Tibial nerve (tissue), 4 donors: ENCODE data around the gene PTGIS. TPM values are rescaled to one million over a fixed set of nuclear protein-coding genes. Genes with fewer than 3 reads are reported as not detected.
A peak's percentile ranks its signal among the peaks of the same experiment; 100 is the strongest.
"Not testable (repeated sequence)": the region's sequence is repeated elsewhere in the genome, so short reads cannot be mapped to it uniquely, and the experiment has no call there.

Experiments
- DNase-seq, 2 donors: peaks; one replicate each; pipeline ENCODE4 v3.0.0-alpha.2; 2019; ENCODE audit warnings: low spot score in 2 of 2
- H3K27ac ChIP-seq, 4 donors: fragments of 200-600 bp; sonication (generic) in 3 of 4; one replicate each; pipeline ENCODE4 v1.5.1; 2017 to 2019; ENCODE audit warnings: mild to moderate bottlenecking in 1 of 4
- H3K27me3 ChIP-seq, 2 donors: fragments of 200-600 bp; sonication (generic) in 1 of 2; one replicate each; pipeline versions ENCODE4 v1.5.1 to v1.6.0; 2017 to 2019
- H3K36me3 ChIP-seq, 3 donors: fragments of 200-600 bp; sonication (generic); one replicate each; pipeline ENCODE4 v1.5.1; 2018 to 2019
- H3K4me1 ChIP-seq, 4 donors: fragments of 200-600 bp; sonication (generic) in 3 of 4; one replicate each; pipeline ENCODE4 v1.5.1; 2017 to 2019
- H3K4me3 ChIP-seq, 4 donors: fragments of 200-600 bp; sonication (generic) in 3 of 4; one replicate each; pipeline ENCODE4 v1.5.1; 2017 to 2019; ENCODE audit warnings: mild to moderate bottlenecking in 1 of 4, moderate library complexity in 1 of 4
- H3K9me3 ChIP-seq, 4 donors: fragments of 200-600 bp; sonication (generic) in 3 of 4; one replicate each; pipeline ENCODE4 v1.5.1; 2017 to 2019
- EP300 ChIP-seq, 2 donors: sonication (generic); formaldehyde crosslinking; IDR thresholded peaks; one replicate each; pipeline ENCODE4 v1.6.1; 2017; ENCODE audit warnings: antibody characterized with exemption in 2 of 2, mild to moderate bottlenecking in 1 of 2
- POLR2A ChIP-seq, 2 donors: fragments of 450-650 bp; IDR thresholded peaks; one replicate each; pipeline ENCODE4 v1.6.1; 2017; ENCODE audit warnings: antibody characterized with exemption in 2 of 2, mild to moderate bottlenecking in 2 of 2, moderate library complexity in 2 of 2
- WGBS, 2 donors: methylation state at CpG; one replicate each; pipeline ENCODE4 v1.1.5; 2018; 5-methylcytosine and 5-hydroxymethylcytosine counted together
- total RNA-seq, 4 donors: library from RNA; depleted of rRNA; stranded (reverse); fragments of >200 nt; gene quantifications; one replicate each; pipeline ENCODE4 v1.1.0, GENCODE V29; 2016
- TF ChIP-seq, protein P1 (sequence below), 5 experiments: fragments of 200-600 bp in 3 of 5; fragments of 450-650 bp in 2 of 5; sonication (generic) in 3 of 5; IDR thresholded peaks; one replicate each; pipeline ENCODE4 v1.5.1; 2016 to 2019; ENCODE audit warnings: antibody characterized with exemption in 5 of 5, mild to moderate bottlenecking in 3 of 5, moderate library complexity in 2 of 5

Gene PTGIS
- total RNA-seq, 4 donors from 2014 or later: 31.5 to 92.4 (median 47.5) TPM

DNA sequence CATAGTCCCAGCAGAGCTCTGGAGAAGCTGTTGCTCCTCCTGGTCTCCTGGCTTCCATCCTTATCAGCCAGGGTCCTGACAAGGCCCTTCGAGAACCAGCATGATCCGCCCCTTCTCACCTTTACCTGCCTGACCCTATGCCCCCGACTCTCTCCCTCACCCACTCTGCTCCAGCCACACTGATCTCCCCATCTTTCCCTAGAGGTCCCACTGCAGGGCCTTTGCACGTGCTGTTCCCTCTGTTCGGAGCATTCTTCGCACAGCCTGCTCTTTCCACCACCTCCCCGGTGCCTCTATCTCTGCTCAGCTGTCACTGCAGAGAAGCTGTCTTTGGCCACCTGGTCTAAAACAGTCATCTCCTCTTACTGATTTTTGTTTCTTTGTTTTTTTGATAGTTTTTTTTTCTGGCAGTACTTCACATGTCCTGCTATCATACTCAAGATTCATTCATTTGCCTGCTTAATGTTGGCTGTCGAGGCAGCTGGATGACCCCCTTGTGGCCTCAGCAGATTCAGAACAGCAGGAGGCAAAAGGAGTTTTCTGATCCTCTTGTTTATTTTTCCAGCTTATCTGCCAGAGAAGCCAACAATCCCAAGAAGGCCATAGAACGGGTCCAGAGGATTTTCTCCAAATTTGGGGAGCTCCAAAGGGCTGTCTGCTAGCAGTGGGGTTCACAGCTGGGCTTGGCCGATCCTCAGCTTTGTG, 1.6 kb upstream of the PTGIS start:
- TF ChIP-seq, protein P1, sequence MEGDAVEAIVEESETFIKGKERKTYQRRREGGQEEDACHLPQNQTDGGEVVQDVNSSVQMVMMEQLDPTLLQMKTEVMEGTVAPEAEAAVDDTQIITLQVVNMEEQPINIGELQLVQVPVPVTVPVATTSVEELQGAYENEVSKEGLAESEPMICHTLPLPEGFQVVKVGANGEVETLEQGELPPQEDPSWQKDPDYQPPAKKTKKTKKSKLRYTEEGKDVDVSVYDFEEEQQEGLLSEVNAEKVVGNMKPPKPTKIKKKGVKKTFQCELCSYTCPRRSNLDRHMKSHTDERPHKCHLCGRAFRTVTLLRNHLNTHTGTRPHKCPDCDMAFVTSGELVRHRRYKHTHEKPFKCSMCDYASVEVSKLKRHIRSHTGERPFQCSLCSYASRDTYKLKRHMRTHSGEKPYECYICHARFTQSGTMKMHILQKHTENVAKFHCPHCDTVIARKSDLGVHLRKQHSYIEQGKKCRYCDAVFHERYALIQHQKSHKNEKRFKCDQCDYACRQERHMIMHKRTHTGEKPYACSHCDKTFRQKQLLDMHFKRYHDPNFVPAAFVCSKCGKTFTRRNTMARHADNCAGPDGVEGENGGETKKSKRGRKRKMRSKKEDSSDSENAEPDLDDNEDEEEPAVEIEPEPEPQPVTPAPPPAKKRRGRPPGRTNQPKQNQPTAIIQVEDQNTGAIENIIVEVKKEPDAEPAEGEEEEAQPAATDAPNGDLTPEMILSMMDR (IDR thresholded peaks at IDR 0.05): peak in 1 of 5 experiments; percentile 18
- TF ChIP-seq EP300 (IDR thresholded peaks at IDR 0.05) (peak in 1 of 2 donors; percentile 46), POLR2A (IDR thresholded peaks at IDR 0.05) (no peak)
- H3K4me1 ChIP-seq: peaks cover 0 to 54% (median 5%) of the 10 kb centered on the region in 4 donors
- H3K4me3 ChIP-seq: no peak overlapping the region
- DNase-seq: no peak
- H3K27me3 ChIP-seq: peaks cover 0 to 42% of the 10 kb centered on the region in 2 donors
- WGBS, 2 donors: 59 to 60% methylated on average over 10 of the region's 10 CpGs
- no peaks in the 10 kb centered on the region for H3K9me3 ChIP-seq
- H3K27ac ChIP-seq: peak overlapping the region in 2 of 4 donors; percentile 66 to 85
- no peaks in the 10 kb centered on the region for H3K36me3 ChIP-seq

DNA sequence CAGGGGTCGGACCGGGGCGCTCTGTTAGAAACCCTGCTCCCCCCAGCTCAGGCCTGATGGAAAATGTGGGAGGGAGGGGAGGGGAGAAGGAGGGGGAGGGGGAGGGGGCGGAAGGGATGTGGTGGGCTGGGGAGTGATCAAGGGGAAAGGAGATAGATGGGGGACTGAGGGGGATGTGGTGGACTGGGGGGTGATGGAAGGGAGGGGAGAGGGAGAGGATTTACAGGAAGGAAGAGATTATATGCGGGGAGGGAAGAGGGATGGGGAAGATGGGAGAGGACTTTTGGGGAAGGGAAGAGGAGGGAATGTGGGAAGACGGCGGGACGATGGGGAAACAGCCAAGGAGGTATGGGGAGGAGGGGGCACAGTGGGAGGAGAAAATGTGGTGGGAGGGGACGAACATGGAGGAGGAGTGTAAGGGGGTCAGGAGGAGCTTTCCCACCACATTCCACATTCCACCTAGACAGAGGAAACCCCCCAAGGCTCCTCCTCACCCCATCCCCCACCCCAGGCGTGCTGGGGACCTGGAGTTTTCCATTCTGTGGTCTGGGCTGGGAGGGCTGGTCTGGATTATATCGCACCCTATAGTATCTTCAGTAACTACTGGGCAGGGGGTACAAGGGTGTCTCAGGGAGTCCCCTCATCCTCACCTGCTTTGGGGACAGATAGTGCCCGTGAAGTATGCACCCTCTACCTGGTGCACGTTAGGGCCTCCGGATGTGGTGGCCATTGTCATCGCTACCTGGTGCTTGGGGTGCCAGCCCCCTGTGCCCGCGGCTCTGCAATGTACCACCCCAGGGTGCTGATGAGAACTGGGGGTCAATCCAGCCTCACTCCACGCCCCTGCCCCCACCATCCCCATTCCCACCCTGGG, 578 bp upstream of the PTGIS start:
- TF ChIP-seq EP300 (IDR thresholded peaks at IDR 0.05) (no peak), POLR2A (IDR thresholded peaks at IDR 0.05) (no peak)
- TF ChIP-seq, protein P1 (IDR thresholded peaks at IDR 0.05): no peak
- Histone ChIP-seq H3K4me3 (peak overlapping the region in 3 of 4 donors; percentile 24 to 56 (median 34)), H3K27ac (peak overlapping the region; percentile 34 to 85 (median 56)), H3K4me1 (peaks cover 0 to 54% (median 5%) of the 10 kb centered on the region in 4 donors), H3K36me3 (no peaks in the 10 kb centered on the region), H3K27me3 (peaks cover 0 to 47% of the 10 kb centered on the region in 2 donors), H3K9me3 (no peaks in the 10 kb centered on the region)
- no peak for DNase-seq
- WGBS, 2 donors: 29 to 37% methylated on average over 14 to 15 of the region's 18 CpGs

DNA sequence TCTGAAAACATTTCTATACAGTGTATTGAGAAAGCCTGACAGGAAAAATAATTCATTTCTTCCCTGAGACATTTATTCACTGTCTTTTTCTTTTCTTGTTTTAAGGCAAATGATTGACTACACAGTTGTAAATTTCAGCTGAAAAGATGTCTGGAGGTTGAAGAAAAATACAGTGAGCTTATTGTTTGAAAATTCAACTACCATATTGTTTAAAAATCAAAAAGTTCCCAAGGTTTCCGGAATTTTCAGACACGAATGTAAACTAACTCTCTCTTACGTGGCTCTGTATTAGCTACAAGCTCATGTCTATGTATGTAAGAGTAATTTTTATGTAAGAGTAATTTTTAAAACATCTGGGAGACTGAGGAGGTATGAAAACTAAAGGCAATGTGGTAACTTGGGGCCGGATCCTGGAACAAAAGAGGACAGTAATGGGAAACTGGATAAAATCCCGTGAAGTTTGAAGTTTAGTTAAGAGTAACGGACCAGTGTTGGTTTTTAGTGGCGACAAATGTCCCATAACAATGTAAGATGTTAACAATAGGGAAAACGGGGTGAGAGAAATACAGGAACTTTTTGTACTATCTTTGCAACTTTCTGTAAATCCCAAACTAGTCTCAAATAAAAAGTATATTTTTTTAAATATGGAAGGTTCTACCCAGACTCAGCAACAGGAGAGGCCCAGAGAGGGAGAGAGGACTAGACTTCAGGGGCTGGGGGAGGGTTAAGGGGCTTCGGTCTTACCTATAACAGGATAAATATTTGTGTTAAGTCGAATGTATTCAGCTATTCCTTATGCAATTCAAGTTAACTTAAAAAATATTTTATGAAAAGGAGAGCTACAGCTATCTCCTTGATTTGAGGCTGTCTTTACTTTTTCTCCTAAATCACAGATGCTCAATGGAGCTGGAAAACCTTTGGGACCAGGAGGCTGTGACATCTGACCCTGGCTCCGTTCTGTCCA, 1.3 kb downstream of the PTGIS start:
- no peaks in the 10 kb centered on the region for H3K36me3 ChIP-seq
- no peak for DNase-seq
- TF ChIP-seq, protein P1 (IDR thresholded peaks at IDR 0.05): no peak
- TF ChIP-seq POLR2A (IDR thresholded peaks at IDR 0.05) (no peak), EP300 (IDR thresholded peaks at IDR 0.05) (no peak)
- 28% methylated on average over 11 of the region's 11 CpGs for WGBS, 2 donors
- H3K9me3 ChIP-seq: no peaks in the 10 kb centered on the region
- peaks cover 0 to 63% (median 14%) of the 10 kb centered on the region in 4 donors for H3K4me1 ChIP-seq
- H3K4me3 ChIP-seq: peak overlapping the region; percentile 24 to 56 (median 29)
- peak overlapping the region; percentile 29 to 85 (median 55) for H3K27ac ChIP-seq
- peaks cover 0 to 48% of the 10 kb centered on the region in 2 donors for H3K27me3 ChIP-seq

DNA sequence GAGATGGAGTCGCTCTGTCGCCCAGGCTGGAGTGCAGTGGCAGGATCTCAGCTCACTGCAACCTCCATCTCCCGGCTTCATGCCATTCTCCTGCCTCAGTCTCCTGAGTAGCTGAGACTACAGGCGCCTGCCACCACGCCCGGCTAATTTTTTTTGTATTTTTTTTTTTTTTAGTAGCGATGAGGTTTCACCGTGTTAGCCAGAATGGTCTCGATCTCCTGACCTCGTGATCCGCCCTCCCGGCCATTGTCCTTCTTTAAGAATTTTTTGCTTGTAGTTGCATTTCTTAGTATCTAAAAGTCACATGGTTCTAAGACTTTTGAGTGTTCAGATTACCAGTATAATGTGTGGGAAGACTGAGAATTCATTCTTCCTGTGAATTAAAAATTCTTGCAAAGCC, 2.9 kb downstream of the PTGIS start:
- 54 to 69% methylated on average over 12 of the region's 12 CpGs for WGBS, 2 donors
- Histone ChIP-seq H3K27ac (peak overlapping the region in 1 of 4 donors; percentile 85), H3K4me1 (peaks cover 0 to 68% (median 19%) of the 10 kb centered on the region in 4 donors), H3K4me3 (peak overlapping the region in 1 of 4 donors; percentile 56), H3K27me3 (peaks cover 0 to 42% of the 10 kb centered on the region in 2 donors)
- not testable (repeated sequence) for DNase-seq, H3K36me3 ChIP-seq, H3K9me3 ChIP-seq
